Tibial nerve (tissue), 4 donors: ENCODE data around the gene IQCM.

Source experiments
- EP300 ChIP-seq, 2 donors: sonication (generic); formaldehyde crosslinking; IDR thresholded peaks; one replicate each; pipeline ENCODE4 v1.6.1; 2017; ENCODE audit warnings: antibody characterized with exemption in 2 of 2, mild to moderate bottlenecking in 1 of 2
- POLR2A ChIP-seq, 2 donors: fragments of 450-650 bp; IDR thresholded peaks; one replicate each; pipeline ENCODE4 v1.6.1; 2017; ENCODE audit warnings: antibody characterized with exemption in 2 of 2, mild to moderate bottlenecking in 2 of 2, moderate library complexity in 2 of 2
- TF ChIP-seq, protein P1 (sequence below), 5 experiments: fragments of 200-600 bp in 3 of 5; fragments of 450-650 bp in 2 of 5; sonication (generic) in 3 of 5; IDR thresholded peaks; one replicate each; pipeline ENCODE4 v1.5.1; 2016 to 2019; ENCODE audit warnings: antibody characterized with exemption in 5 of 5, mild to moderate bottlenecking in 3 of 5, moderate library complexity in 2 of 5

- TF ChIP-seq EP300 (IDR thresholded peaks at IDR 0.05) (no peak), POLR2A (IDR thresholded peaks at IDR 0.05) (no peak)
- TF ChIP-seq, protein P1, sequence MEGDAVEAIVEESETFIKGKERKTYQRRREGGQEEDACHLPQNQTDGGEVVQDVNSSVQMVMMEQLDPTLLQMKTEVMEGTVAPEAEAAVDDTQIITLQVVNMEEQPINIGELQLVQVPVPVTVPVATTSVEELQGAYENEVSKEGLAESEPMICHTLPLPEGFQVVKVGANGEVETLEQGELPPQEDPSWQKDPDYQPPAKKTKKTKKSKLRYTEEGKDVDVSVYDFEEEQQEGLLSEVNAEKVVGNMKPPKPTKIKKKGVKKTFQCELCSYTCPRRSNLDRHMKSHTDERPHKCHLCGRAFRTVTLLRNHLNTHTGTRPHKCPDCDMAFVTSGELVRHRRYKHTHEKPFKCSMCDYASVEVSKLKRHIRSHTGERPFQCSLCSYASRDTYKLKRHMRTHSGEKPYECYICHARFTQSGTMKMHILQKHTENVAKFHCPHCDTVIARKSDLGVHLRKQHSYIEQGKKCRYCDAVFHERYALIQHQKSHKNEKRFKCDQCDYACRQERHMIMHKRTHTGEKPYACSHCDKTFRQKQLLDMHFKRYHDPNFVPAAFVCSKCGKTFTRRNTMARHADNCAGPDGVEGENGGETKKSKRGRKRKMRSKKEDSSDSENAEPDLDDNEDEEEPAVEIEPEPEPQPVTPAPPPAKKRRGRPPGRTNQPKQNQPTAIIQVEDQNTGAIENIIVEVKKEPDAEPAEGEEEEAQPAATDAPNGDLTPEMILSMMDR (IDR thresholded peaks at IDR 0.05), result no peak
These were observed 88.0 kb downstream of the IQCM start for GRCh38 chr4:149727663-149728062.
